MCF 10A (cell line): ENCODE measurements around the gene UQCR11. TPM values are rescaled to one million over a fixed set of nuclear protein-coding genes. Genes with fewer than 3 reads are reported as not detected.

ENCODE experiments used
- BruUV-seq: library from RNA; stranded (reverse); fragments of 400-500 nt; replicated peaks from 2 replicates; lab custom pipeline; 2021; lab: Mats Ljungman, UMichigan
- CTCF ChIA-PET: fragments of 300-600 bp; sonication (Branson Sonifier 250); formaldehyde crosslinking; extraction: SDS; loops from one replicate; lab custom pipeline; 2021; ENCODE audit warnings: antibody characterized with exemption, inconsistent platforms; lab: Yijun Ruan, JAX
- POLR2A ChIA-PET: fragments of 300-600, 350-650 bp; sonication (Branson Sonifier 250); formaldehyde crosslinking; extraction: SDS; loops from one replicate; lab custom pipeline; 2020; ENCODE audit warnings: antibody characterized with exemption, inconsistent platforms; lab: Yijun Ruan, JAX
- DNase-seq: peaks from one replicate; pipeline ENCODE4 v3.0.0-alpha.2; 2018; ENCODE audit not compliant: unreplicated experiment
- H3K27ac Mint-ChIP-seq: one replicate; pipeline ENCODE4 v1.8.0; 2022; ENCODE audit warnings: mild to moderate bottlenecking, low read depth, mixed read lengths; ENCODE audit not compliant: unreplicated experiment
- H3K27me3 Mint-ChIP-seq: one replicate; pipeline ENCODE4 v1.8.0; 2022; ENCODE audit warnings: mixed read lengths; ENCODE audit not compliant: insufficient read depth, unreplicated experiment
- H3K36me3 Mint-ChIP-seq: one replicate; pipeline ENCODE4 v1.8.0; 2022; ENCODE audit warnings: mild to moderate bottlenecking, moderate library complexity, mixed read lengths; ENCODE audit not compliant: insufficient read depth, unreplicated experiment
- H3K4me1 Mint-ChIP-seq: one replicate; pipeline ENCODE4 v1.8.0; 2022; ENCODE audit warnings: mixed read lengths; ENCODE audit not compliant: insufficient read depth, unreplicated experiment
- H3K4me3 Mint-ChIP-seq: one replicate; pipeline ENCODE4 v1.8.0; 2022; ENCODE audit warnings: mild to moderate bottlenecking, moderate library complexity, mixed read lengths; ENCODE audit not compliant: unreplicated experiment
- H3K9me3 Mint-ChIP-seq: one replicate; pipeline ENCODE4 v1.8.0; 2022; ENCODE audit warnings: mixed read lengths; ENCODE audit not compliant: unreplicated experiment
- CTCF ChIP-seq: fragments of 200-600 bp; IDR thresholded peaks from one replicate; pipeline ENCODE4 v1.8.0; 2022; ENCODE audit warnings: antibody characterized with exemption, mild to moderate bottlenecking; ENCODE audit not compliant: unreplicated experiment
- intact Hi-C: fragments of 100-400 bp; cut with micrococcal nuclease; formaldehyde crosslinking; loops from 2 replicates; pipeline ENCODE4 v1.14.1; 2022
- total RNA-seq: library from RNA; stranded (reverse); gene quantifications from 2 replicates; pipeline ENCODE4 v1.2.3, GENCODE V29; 2022

UQCR11 gene
- total RNA-seq, 1 experiment from 2014 or later, result 256 TPM

DNA sequence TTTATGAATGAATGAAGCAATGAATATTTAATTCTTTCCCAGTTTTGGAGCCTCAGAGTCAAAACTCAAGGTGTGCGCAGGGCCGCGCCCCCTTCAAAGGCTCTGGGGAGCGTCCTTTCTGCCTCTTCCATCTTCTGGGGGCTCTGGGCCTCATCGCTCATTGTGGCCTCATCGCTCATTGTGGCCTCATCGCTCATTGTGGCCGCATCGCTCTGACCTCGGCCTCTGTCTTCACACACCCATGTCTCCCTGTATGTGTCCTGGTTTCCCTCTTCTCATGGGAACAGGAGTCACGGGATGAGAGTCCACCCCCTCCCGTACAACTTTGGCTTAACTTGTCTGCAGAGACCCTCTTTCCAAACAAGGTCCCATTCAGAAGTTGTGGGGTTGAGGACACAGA lies 33.9 kb downstream of the UQCR11 start:
- peaks cover 21% of the 10 kb centered on the region for H3K36me3 Mint-ChIP-seq
- BruUV-seq, result no TSS peak

DNA sequence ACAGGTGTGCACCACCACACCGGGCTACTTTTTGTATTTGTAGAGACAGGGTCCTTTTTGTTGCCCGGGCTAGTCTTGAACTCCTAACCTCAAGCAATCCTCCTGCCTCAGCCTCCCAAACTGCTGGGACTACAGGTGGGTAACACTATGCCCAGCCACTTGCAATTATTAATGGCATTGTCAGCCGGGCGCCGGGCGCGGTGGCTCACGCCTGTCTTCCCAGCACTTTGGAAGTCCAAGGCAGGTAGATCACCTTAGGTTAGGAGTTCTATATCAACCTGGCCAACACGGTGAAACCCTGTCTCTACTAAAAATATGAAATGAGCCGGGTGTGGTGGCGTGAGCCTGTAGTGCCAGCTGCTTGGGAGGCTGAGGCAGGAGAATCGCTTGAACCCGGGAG lies 34.4 kb downstream of the UQCR11 start:
- no TSS peak for BruUV-seq
- Mint-ChIP-seq H3K27ac (no peak overlapping the region), H3K9me3 (no peaks in the 10 kb centered on the region), H3K4me1 (no peaks in the 10 kb centered on the region), H3K27me3 (peaks cover 17% of the 10 kb centered on the region), H3K4me3 (no peak overlapping the region), H3K36me3 (peaks cover 16% of the 10 kb centered on the region)
- ChIA-PET CTCF (interaction anchor here (0.7 to 1.1 kb wide), 2 partner anchors 20 to 25 kb away, joined by 3 read pairs; no protein-coding TSS in a partner anchor), POLR2A (no interaction called here)
- TF ChIP-seq CTCF, result no peak
- no peak for DNase-seq
- intact Hi-C loops, result no loop called here

More for the DNA sequence above, 33.9 kb downstream of the UQCR11 start:
- no peak for TF ChIP-seq CTCF
- peaks cover 17% of the 10 kb centered on the region for H3K27me3 Mint-ChIP-seq
- no peaks in the 10 kb centered on the region for H3K4me1 Mint-ChIP-seq
- ChIA-PET CTCF (no interaction called here), POLR2A (no interaction called here)
- H3K9me3 Mint-ChIP-seq, result no peaks in the 10 kb centered on the region
- H3K27ac Mint-ChIP-seq, result no peak overlapping the region
- no peak for DNase-seq
- no peak overlapping the region for H3K4me3 Mint-ChIP-seq
- intact Hi-C loops, result no loop called here

DNA sequence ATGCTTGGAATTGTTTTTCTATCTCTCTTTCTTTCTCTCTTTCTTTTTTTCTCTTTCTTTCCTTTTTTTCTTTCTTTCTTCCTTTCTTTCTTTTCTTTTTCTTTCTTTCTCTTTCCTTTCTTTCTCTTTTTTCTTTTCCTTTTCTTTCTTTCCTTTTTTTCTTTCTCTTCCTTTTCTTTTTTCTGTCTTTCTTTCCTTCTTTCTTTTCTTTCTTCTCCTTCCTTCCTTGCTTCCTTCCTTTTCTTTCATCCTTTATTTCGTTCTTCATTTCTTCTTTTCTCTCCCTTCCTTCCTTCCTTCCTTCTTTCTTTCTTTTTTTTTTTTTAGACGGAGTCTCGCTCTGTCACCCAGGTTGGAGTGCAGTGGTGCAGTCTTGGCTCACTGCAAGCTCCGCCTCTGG lies 35.3 kb downstream of the UQCR11 start:
- CTCF ChIA-PET, result interaction anchor here (0.7 to 1.1 kb wide), 2 partner anchors 21 to 24 kb away, joined by 3 read pairs; no protein-coding TSS in a partner anchor
- Mint-ChIP-seq H3K9me3 (no peaks in the 10 kb centered on the region), H3K27me3 (peaks cover 17% of the 10 kb centered on the region), H3K27ac (no peak overlapping the region), H3K36me3 (peaks cover 12% of the 10 kb centered on the region), H3K4me3 (no peak overlapping the region), H3K4me1 (no peaks in the 10 kb centered on the region)
- intact Hi-C loops, result no loop called here
- no TSS peak for BruUV-seq
- no peak for DNase-seq
- TF ChIP-seq CTCF, result no peak
- POLR2A ChIA-PET, result interaction anchor here (0.6 kb wide), 1 partner anchor 204 kb away, joined by 3 read pairs; no protein-coding TSS in a partner anchor

DNA sequence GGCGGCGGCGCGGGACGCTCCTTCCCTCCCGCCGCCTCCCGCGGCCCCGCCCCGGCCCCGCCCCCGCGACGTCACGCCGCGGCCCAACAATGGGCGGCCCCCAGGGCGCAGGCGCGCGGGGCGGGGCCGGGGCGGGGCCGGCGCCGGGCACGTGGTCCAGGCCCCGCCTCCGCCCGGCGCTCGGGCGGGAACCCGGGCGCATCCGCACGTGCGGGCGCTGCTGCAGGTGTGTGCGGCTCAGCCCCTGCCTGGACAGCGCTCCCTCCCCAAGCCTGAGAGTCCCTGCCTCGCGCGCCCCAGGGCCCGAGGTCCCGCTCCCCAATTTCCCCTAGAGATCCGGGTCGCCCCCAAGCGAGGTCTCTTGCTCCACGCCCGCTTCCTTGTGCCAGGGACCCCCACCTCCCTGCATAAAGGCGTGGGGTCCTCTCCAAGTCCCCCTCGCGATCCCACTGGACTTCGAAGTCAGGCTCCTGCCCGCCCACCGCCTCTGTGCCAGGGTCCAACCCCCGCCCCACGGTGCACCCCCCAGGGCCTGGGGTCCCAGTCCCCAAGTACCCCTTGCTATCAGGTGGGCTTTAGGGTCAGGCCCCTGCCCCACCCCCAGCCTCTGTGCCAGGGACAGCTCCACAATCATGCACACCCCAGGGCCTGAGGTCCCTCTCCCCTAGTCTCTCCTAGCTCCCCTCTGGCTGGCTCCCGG lies 36.8 kb downstream of the UQCR11 start, which contains the start of gene MEX3D:
MEX3D (minus strand) TSS at position 6 of the 700 bp plus-strand sequence. CDS start 267 bp downstream, outside the sequence.
- intact Hi-C loops, result no loop called here
- H3K9me3 Mint-ChIP-seq, result no peaks in the 10 kb centered on the region
- H3K36me3 Mint-ChIP-seq, result peaks cover 4% of the 10 kb centered on the region
- no peak within 1 kb of the TSS for H3K27ac Mint-ChIP-seq
- ChIA-PET POLR2A (interaction anchor here (0.7 to 1.0 kb wide), 2 partner anchors 23 to 26 kb away, joined by 3 to 4 read pairs; no protein-coding TSS in a partner anchor), CTCF (interaction anchor here (0.5 kb wide), 1 partner anchor 33 kb away, joined by 3 read pairs; no protein-coding TSS in a partner anchor)
- DNase-seq, result peak; percentile 79
- H3K4me3 Mint-ChIP-seq, result peak within 1 kb of the TSS; percentile 65
- no peak for TF ChIP-seq CTCF
- no TSS peak for BruUV-seq
- peaks cover 17% of the 10 kb centered on the region for H3K27me3 Mint-ChIP-seq
- H3K4me1 Mint-ChIP-seq, result no peaks in the 10 kb centered on the region
